Measurements from ENCODE around the gene ZNF654.
"Not testable (repeated sequence)": the region's sequence is repeated elsewhere in the genome, so short reads cannot be mapped to it uniquely, and the experiment has no call there.

The ZNF654 gene

DNA sequence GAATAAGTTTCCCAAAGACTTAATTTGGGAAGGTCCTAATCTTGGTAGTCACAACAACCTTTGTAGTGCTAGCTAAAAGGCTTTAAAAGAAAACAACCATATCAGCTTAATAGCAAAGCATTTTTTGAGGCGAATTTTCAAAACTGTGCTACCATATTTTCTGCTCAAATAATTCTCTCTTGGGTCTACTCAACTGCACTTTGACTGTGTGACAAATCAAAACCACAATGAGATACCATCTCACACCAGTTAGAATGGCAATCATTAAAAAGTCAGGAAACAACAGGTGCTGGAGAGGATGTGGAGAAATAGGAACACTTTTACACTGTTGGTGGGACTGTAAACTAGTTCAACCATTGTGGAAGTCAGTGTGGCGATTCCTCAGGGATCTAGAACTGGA, 59.5 kb downstream of the ZNF654 start:
- H3K36me3 Mint-ChIP-seq (ENCODE audit: insufficient read depth): peaks cover 11% of the 10 kb centered on the region
- not testable (repeated sequence) for ATAC-seq (replicated peaks; ENCODE audit: extremely low read depth, poor library complexity, severe bottlenecking)

DNA sequence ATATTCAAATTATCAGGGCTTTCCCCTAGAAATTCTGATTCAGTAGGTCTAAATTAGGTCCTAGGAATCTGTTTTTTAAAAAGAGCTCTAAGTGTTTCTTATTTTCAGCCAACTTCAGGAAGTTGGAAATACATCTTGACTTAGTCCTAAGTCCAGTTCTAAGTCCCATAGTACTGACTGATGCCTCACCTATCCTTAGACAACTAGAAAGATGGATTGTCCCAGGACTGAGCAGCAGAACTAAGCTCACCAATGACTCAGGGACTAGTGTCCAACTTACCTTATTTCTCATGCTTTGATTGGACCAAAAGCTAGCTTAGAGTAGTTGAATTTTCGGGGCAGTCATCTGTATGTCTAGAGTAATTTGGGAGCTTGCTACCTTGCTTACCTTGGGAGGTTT, 64.5 kb downstream of the ZNF654 start:
- Mint-ChIP-seq H3K4me1 (peaks cover 17% of the 10 kb centered on the region), H3K27me3 (no peaks in the 10 kb centered on the region), H3K4me3 (no peak overlapping the region), H3K36me3 (ENCODE audit: insufficient read depth) (peaks cover 6% of the 10 kb centered on the region), H3K9me3 (no peaks in the 10 kb centered on the region), H3K27ac (ENCODE audit: low read depth) (no peak overlapping the region)
- ATAC-seq (replicated peaks; ENCODE audit: extremely low read depth, poor library complexity, severe bottlenecking): no peak
- no peak for DNase-seq (ENCODE audit: low spot score in 2 of 2)

More for the DNA sequence above, 59.5 kb downstream of the ZNF654 start:
- H3K27ac Mint-ChIP-seq (ENCODE audit: low read depth); H3K9me3 Mint-ChIP-seq; H3K27me3 Mint-ChIP-seq; DNase-seq (ENCODE audit: low spot score in 2 of 2); H3K4me3 Mint-ChIP-seq: not testable (repeated sequence)
- peaks cover 17% of the 10 kb centered on the region for H3K4me1 Mint-ChIP-seq

DNA sequence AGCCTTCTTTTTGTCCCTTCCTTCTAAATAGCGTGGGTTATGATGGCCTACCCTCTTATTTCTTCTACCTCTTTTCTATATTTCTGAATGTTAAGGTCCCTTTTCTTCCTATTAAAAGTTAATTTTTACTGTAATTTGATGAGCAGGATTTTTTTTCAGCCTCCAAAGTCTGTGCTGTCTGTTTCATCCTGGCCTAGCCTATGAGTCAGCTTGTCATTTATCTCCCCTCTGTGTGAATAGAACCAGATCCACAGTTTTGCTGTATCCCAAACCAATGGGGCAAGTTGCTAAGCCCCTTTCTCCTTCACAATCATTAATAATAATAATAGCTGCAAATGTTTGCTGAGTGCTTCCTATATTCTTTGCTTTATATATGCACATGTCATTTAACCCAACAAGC, 72.6 kb downstream of the ZNF654 start:
- peaks cover 23% of the 10 kb centered on the region for H3K36me3 Mint-ChIP-seq (ENCODE audit: insufficient read depth)
- no peaks in the 10 kb centered on the region for H3K9me3 Mint-ChIP-seq
- H3K4me3 Mint-ChIP-seq: no peak overlapping the region
- DNase-seq (ENCODE audit: low spot score in 2 of 2) (no peak), ATAC-seq (replicated peaks; ENCODE audit: extremely low read depth, poor library complexity, severe bottlenecking) (no peak)
- H3K27me3 Mint-ChIP-seq: no peaks in the 10 kb centered on the region
- H3K4me1 Mint-ChIP-seq: peaks cover 9% of the 10 kb centered on the region
- H3K27ac Mint-ChIP-seq (ENCODE audit: low read depth): no peak overlapping the region

DNA sequence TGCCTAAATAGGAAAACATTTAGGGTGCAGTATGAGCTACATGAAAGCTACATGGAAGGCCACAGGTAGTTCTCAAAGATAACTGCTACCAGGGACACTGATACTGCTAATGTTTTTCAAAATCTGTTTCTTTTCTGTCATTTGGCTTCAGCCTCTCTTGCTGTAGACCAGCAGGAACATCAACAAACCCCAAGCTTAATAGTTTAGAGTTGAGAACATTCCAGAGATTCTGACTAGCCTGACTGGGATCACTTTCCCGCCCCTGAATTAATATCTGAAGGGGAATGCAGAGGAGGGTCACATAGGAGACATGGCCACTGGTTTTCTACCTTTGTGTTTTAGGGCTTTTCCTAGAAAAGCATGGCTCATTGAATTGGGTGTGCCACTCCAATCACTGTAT, 73.8 kb downstream of the ZNF654 start:
- Mint-ChIP-seq H3K36me3 (ENCODE audit: insufficient read depth) (peaks cover 20% of the 10 kb centered on the region), H3K27ac (ENCODE audit: low read depth) (no peak overlapping the region), H3K4me1 (no peaks in the 10 kb centered on the region), H3K27me3 (no peaks in the 10 kb centered on the region), H3K9me3 (no peaks in the 10 kb centered on the region), H3K4me3 (no peak overlapping the region)
- ATAC-seq (replicated peaks; ENCODE audit: extremely low read depth, poor library complexity, severe bottlenecking): no peak
- no peak for DNase-seq (ENCODE audit: low spot score in 2 of 2)

DNA sequence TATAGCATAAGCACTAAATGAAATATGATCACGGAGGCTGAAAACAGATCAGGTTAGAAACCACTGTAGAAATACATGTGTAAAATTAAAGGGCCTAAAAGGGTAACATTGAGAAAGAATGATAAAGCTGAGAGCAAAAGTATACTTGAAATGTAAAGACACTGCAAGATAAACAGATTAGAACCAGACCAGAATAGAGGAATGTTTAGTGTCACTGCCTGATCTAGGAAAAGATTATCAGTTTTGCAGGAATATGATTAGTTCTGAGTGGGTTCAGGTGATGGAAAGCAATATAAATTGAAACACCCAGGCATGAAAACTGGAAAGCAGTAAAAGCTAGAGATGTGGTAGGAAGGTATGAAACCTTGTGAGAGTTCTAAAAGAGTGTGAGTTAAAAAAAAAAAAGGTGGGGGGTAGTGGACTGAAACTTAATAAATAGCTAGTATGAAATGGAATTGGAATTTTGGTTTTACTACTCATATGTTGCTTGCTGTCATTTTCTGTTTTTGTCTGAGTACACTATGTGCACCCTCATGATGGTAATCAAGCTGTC, 74.7 kb downstream of the ZNF654 start:
- H3K4me3 Mint-ChIP-seq: no peak overlapping the region
- no peak overlapping the region for H3K27ac Mint-ChIP-seq (ENCODE audit: low read depth)
- DNase-seq (ENCODE audit: low spot score in 2 of 2) (no peak), ATAC-seq (replicated peaks; ENCODE audit: extremely low read depth, poor library complexity, severe bottlenecking) (no peak)
- H3K9me3 Mint-ChIP-seq: no peaks in the 10 kb centered on the region
- H3K27me3 Mint-ChIP-seq: no peaks in the 10 kb centered on the region
- H3K4me1 Mint-ChIP-seq: no peaks in the 10 kb centered on the region
- H3K36me3 Mint-ChIP-seq (ENCODE audit: insufficient read depth): peaks cover 23% of the 10 kb centered on the region

DNA sequence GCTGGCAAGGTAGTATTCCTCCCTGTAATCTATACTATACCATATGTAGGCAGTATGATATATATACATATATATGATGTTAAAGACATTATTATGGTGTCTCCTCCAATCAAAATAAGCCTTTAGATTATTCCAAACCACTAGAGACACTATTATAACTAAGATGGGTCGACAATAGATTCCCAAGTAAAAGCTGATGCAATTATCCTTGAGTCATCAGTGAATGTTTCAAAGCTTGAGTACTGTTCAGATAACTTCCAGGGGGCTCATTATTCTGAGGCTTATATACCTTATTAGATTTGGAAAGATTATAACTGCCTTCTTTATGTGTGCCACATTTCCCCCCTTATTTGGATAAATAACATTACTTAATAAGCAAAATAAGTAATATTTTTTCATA, 78.8 kb downstream of the ZNF654 start:
- no peak overlapping the region for H3K27ac Mint-ChIP-seq (ENCODE audit: low read depth)
- H3K36me3 Mint-ChIP-seq (ENCODE audit: insufficient read depth): peaks cover 27% of the 10 kb centered on the region
- peaks cover 6% of the 10 kb centered on the region for H3K4me1 Mint-ChIP-seq
- DNase-seq (ENCODE audit: low spot score in 2 of 2) (no peak), ATAC-seq (replicated peaks; ENCODE audit: extremely low read depth, poor library complexity, severe bottlenecking) (no peak)
- no peak overlapping the region for H3K4me3 Mint-ChIP-seq
- H3K9me3 Mint-ChIP-seq: no peaks in the 10 kb centered on the region
- H3K27me3 Mint-ChIP-seq: no peaks in the 10 kb centered on the region

DNA sequence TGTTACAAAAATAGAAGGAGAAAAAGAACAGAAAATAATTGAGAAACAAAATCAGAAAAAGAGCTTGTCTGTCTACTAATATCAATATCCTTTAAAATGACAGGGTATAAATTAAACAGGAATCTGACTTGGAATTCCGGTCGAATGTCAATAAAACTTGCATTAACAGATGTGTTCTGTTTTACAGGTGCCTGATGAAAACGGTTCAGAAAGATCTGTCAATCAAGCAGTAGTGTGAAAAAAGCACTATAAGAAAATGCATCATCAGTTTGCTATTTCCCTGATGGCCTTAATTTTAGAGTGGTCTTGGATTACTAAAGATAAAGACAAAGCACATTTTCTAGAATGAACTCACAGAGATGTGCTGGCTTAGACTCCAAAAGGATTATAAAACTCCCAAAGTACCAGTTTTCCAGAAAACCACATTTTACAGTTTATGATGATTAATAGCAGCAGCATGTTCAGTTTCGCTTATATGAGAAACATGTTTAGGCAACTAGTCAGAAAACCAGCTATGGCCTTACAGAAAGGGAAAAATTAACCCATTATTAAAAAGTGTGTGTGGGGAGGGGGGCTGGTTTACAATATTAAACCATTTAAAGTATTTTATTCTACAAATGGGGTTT, 82.5 kb downstream of the ZNF654 start:
- H3K4me1 Mint-ChIP-seq: peaks cover 6% of the 10 kb centered on the region

DNA sequence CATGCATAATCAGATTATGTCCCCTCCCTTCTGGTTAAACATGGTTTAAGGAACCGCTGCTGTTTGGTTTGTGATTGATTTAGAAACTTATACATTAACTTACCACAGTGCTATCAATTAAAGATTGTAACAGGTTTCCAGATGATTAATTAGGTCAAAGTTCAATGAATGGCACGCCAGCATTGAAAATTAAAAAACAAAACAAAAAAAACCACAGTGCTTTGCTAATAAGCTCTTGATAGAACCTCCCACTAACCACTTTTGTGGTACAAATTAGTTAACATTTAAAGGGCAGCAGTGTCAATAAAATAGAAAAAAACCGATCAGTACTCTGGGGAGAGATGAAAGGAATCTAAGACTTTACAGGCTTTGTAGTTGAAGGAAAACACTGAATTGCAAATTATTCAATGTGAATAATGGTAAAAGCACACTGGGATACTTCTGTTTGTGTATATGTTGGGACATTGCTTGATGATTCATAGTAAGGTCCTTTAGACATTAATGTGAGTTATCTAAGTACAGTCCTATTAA, 83.1 kb downstream of the ZNF654 start:
- no peak overlapping the region for H3K27ac Mint-ChIP-seq (ENCODE audit: low read depth)
- ATAC-seq (replicated peaks; ENCODE audit: extremely low read depth, poor library complexity, severe bottlenecking) (no peak), DNase-seq (ENCODE audit: low spot score in 2 of 2) (no peak)
- peaks cover 6% of the 10 kb centered on the region for H3K4me1 Mint-ChIP-seq
- H3K36me3 Mint-ChIP-seq (ENCODE audit: insufficient read depth): peaks cover 18% of the 10 kb centered on the region
- no peak overlapping the region for H3K4me3 Mint-ChIP-seq
- no peaks in the 10 kb centered on the region for H3K27me3 Mint-ChIP-seq
- no peaks in the 10 kb centered on the region for H3K9me3 Mint-ChIP-seq

More for the DNA sequence above, 82.5 kb downstream of the ZNF654 start:
- no peak overlapping the region for H3K4me3 Mint-ChIP-seq
- H3K36me3 Mint-ChIP-seq (ENCODE audit: insufficient read depth): peaks cover 18% of the 10 kb centered on the region
- no peaks in the 10 kb centered on the region for H3K9me3 Mint-ChIP-seq
- ATAC-seq (replicated peaks; ENCODE audit: extremely low read depth, poor library complexity, severe bottlenecking) (no peak), DNase-seq (ENCODE audit: low spot score in 2 of 2) (no peak)
- no peak overlapping the region for H3K27ac Mint-ChIP-seq (ENCODE audit: low read depth)
- no peaks in the 10 kb centered on the region for H3K27me3 Mint-ChIP-seq

DNA sequence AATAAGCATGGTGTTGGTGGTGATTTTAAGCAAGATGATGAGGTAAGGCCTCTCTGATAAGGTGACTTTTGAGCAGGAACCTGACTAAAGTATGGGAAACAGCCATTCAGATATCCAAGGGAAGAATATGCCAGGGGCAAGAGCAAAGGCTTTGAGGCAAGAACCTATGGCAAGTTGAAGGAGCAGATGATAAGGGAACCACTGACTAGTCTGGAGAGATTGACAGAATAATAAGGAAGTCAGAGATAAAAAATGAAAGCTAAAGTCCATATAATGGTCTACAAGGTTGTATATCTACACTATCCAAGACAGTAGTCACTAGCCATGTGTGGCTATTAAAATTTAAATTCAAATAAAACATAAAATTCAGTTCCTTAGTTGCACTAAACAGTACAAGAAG, 88.2 kb downstream of the ZNF654 start:
- no peak overlapping the region for H3K4me3 Mint-ChIP-seq
- no peak for ATAC-seq (replicated peaks; ENCODE audit: extremely low read depth, poor library complexity, severe bottlenecking)
- H3K4me1 Mint-ChIP-seq: peaks cover 25% of the 10 kb centered on the region
- no peaks in the 10 kb centered on the region for H3K27me3 Mint-ChIP-seq
- no peaks in the 10 kb centered on the region for H3K9me3 Mint-ChIP-seq
- peaks cover 8% of the 10 kb centered on the region for H3K36me3 Mint-ChIP-seq (ENCODE audit: insufficient read depth)
- DNase-seq (ENCODE audit: low spot score in 2 of 2): no peak
- H3K27ac Mint-ChIP-seq (ENCODE audit: low read depth): no peak overlapping the region

DNA sequence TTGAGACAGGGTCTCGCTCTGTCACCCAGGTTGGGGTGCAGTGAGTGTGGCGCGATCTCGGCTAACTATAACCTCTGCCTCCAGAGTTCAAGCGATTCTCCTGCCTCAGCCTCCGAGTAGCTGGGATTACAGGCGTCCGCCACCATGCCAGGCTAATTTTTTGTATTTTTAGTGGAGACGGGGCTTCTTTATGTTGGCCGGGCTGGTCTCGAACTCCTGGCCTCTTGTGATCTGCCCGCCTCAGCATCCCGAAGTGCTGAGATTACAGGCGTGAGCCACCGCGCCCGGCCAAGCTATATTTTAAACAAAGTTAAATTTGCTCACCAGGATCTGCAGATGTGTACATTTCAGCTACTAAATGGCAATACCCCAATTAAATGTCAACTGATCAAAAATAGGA, 89.6 kb downstream of the ZNF654 start:
- no peak for DNase-seq (ENCODE audit: low spot score in 2 of 2)
- Mint-ChIP-seq H3K9me3 (no peaks in the 10 kb centered on the region), H3K36me3 (ENCODE audit: insufficient read depth) (peaks cover 14% of the 10 kb centered on the region), H3K27me3 (no peaks in the 10 kb centered on the region), H3K4me3 (peak overlapping the region; percentile 93), H3K27ac (ENCODE audit: low read depth) (peak overlapping the region; percentile 94), H3K4me1 (peaks cover 30% of the 10 kb centered on the region)
- no peak for ATAC-seq (replicated peaks; ENCODE audit: extremely low read depth, poor library complexity, severe bottlenecking)

DNA sequence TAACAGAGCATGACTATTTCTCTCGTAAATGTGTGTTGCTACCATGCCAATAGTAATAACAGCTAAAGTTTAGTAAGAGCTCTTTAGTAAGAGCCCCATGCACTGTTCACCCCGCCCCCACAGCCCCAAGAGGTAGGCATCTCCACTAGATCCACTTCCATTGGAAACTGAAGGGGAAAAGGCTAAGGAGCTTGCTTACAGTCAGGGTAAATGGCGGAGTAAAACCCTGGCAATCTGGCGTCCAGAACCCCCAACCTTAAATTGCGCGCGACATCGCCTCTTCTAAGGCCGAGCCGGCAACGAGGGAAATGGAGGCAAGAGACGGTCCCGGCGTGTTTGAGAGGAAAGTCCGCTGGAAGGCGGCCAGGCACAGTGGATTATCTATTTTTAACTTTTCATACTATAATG, 90.0 kb downstream of the ZNF654 start:
- Mint-ChIP-seq H3K9me3 (no peaks in the 10 kb centered on the region), H3K4me3 (peak overlapping the region; percentile 93), H3K27me3 (no peaks in the 10 kb centered on the region), H3K27ac (ENCODE audit: low read depth) (peak overlapping the region; percentile 94), H3K36me3 (ENCODE audit: insufficient read depth) (peaks cover 14% of the 10 kb centered on the region), H3K4me1 (peaks cover 30% of the 10 kb centered on the region)
- ATAC-seq (replicated peaks; ENCODE audit: extremely low read depth, poor library complexity, severe bottlenecking) (peak; percentile 4), DNase-seq (ENCODE audit: low spot score in 2 of 2) (no peak)

DNA sequence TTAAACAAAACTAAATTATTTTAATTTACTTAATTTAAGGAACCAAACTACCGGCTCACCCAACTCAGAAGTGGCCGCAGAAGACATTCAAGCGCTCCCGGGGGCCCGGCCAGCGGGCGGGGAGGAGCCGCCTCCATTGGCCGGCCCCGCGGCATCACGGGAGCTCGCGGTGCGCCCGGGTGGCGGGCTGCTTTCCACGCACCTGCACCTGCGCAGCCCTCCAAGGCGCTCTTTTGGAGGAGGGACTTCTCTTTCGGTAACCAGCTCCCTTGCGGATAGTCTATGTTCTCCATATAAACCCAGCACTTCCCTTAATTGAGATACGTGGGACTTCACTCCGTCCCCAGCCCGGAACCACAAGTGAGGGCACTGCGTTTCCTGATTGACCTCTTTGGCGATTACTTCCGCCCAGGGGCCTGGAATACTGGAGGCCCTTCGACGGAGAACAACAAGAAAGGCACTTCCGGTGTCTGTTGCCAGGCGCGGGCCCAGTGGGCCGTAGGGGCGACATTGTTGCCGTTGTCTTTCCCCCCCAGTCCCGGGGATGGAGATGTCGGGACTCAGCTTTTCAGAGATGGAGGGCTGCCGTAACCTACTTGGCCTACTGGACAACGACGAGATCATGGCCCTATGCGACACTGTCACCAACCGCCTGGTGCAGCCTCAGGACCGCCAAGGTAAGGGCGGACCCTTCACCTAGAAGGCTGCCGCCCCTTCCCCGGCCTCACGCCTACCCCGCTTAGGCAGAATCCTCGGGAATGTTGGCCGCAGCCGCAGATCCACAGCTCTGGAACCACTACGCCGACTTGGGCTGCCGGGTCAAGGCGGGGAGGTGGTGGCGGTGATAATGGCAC, 90.7 kb downstream of the ZNF654 start, which contains the start of gene C3orf38:
Gene C3orf38 (plus strand): TSS at position 451 of the 854 bp plus-strand sequence. CDS start 94 bp downstream, at position 545.
- DNase-seq (ENCODE audit: low spot score in 2 of 2): peak; percentile 66 to 72
- peaks cover 30% of the 10 kb centered on the region for H3K4me1 Mint-ChIP-seq
- H3K9me3 Mint-ChIP-seq: no peaks in the 10 kb centered on the region
- peak; percentile 92 for ATAC-seq (replicated peaks; ENCODE audit: extremely low read depth, poor library complexity, severe bottlenecking)
- H3K36me3 Mint-ChIP-seq (ENCODE audit: insufficient read depth): peaks cover 19% of the 10 kb centered on the region
- H3K27ac Mint-ChIP-seq (ENCODE audit: low read depth): peak within 1 kb of the TSS; percentile 94
- no peaks in the 10 kb centered on the region for H3K27me3 Mint-ChIP-seq
- H3K4me3 Mint-ChIP-seq: peak within 1 kb of the TSS; percentile 93

Measured in central memory CD8-positive, alpha-beta T cell (primary cell).